ENCODE results near the gene PTH2R. TPM values are rescaled to one million over a fixed set of nuclear protein-coding genes. Genes with fewer than 3 reads are reported as not detected.
"Not testable (repeated sequence)": the region's sequence is repeated elsewhere in the genome, so short reads cannot be mapped to it uniquely, and the experiment has no call there.

Gene PTH2R
- total and polyA plus RNA-seq, 2 of the 13 experiments (the other 11 are each of a cell fraction or from before 2014, with no cell fraction given): 0.04 TPM; not detected in 1

DNA sequence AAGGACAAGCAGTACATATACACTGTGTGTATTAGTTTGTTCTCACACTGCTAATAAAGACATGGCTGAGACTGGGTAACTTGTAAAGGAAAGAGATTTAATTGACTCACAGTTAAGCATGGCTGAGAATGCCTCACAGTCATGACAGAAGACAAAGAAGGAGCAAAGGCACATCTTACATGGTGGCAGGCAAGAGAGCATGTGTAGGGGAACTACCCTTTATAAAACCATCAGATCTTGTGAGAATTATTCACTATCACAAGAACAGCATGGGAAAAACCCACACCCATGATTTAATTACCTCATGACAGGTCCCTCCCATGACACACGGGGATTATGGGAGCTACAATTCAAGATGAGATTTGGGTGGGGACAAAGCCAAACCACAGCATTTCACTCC is 129.0 kb downstream of the PTH2R start:
- POLR2A ChIA-PET; in situ Hi-C loops (cut with HindIII; ENCODE audit: extremely low pct_ligation_motif_present, low pct_unique_long_range_greater_than_20kb); H3K27me3 ChIP-seq (ENCODE audit: control insufficient read depth in 1 of 2, insufficient read depth in 2 of 2, low read length in 2 of 2); H3K9ac ChIP-seq (ENCODE audit: insufficient read depth, low read depth, low read length); H4K20me1 ChIP-seq (ENCODE audit: insufficient read depth, low read length); ATAC-seq; H3K4me1 ChIP-seq (ENCODE audit: insufficient read depth, low read length); BruUV-seq (replicated peaks); H3K36me3 ChIP-seq (replicated peaks in 1 of 2; ENCODE audit: control insufficient read depth in 1 of 2, insufficient read depth in 2 of 2, low read length in 2 of 2); H2AFZ ChIP-seq (ENCODE audit: low read length); FAIRE-seq; H3K27ac ChIP-seq (ENCODE audit: extremely low read length, insufficient read depth, low read length); DNase-seq (ENCODE audit: low spot score); CTCF ChIA-PET (ENCODE audit: low intra/inter-chr PET ratio, low total read pairs); H3K79me2 ChIP-seq (ENCODE audit: insufficient read depth, low read length); H3K4me3 ChIP-seq (replicated peaks in 1 of 3; ENCODE audit: insufficient read depth in 1 of 3, low read depth in 2 of 3, low read length in 3 of 3); intact Hi-C loops (cut with micrococcal nuclease; ENCODE audit: unreplicated experiment); H3K4me2 ChIP-seq (ENCODE audit: low read depth, low read length): not testable (repeated sequence)
- 0% methylated on average over 1 of the region's 1 CpG for WGBS (ENCODE audit: low lambda C conversion rate)
- 0 out of 2 replicates have a peak, but pooled peaks cover 11% of the 10 kb centered on the region for H3K9me3 ChIP-seq (ENCODE audit: low read length)

DNA sequence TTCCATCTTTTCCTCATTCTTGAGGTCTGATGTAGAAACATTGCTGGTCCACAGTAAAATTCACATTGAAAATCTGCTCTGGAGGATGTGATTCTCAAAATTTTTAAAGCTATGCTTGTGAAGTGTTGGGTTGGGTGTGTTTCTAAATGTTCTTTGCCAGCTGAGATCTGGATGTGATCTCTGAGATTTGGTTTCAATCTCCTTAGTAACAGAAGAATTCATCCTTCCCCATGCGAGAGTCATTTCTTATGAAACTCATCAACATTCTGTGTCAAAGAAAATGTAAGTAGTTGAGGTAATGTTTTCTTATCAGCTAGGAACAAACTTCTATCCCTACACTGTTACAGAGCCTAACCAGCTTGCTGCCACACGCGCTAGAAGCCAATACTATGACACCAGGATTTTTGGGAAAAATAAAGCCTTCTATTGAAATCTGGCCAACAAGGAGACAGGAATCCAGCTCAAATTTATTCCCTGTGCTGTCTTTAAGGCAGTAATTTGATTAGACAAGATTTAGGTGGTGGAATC is 134.9 kb downstream of the PTH2R start:
- ChIA-PET POLR2A (no interaction called here), CTCF (ENCODE audit: low intra/inter-chr PET ratio, low total read pairs) (no interaction called here)
- H3K9me3 ChIP-seq (ENCODE audit: low read length): 0 out of 2 replicates have a peak, but pooled peaks cover 2% of the 10 kb centered on the region
- no peak for ATAC-seq
- intact Hi-C loops (cut with micrococcal nuclease; ENCODE audit: unreplicated experiment) (no loop called here), in situ Hi-C loops (cut with HindIII; ENCODE audit: extremely low pct_ligation_motif_present, low pct_unique_long_range_greater_than_20kb) (no loop called here)
- no peak overlapping the region for H3K4me3 ChIP-seq (replicated peaks in 1 of 3; ENCODE audit: insufficient read depth in 1 of 3, low read depth in 2 of 3, low read length in 3 of 3)
- no peaks in the 10 kb centered on the region for H4K20me1 ChIP-seq (ENCODE audit: insufficient read depth, low read length)
- no peak overlapping the region for H2AFZ ChIP-seq (ENCODE audit: low read length)
- H3K4me1 ChIP-seq (ENCODE audit: insufficient read depth, low read length): no peaks in the 10 kb centered on the region
- no peak overlapping the region for H3K4me2 ChIP-seq (ENCODE audit: low read depth, low read length)
- H3K27me3 ChIP-seq (ENCODE audit: control insufficient read depth in 1 of 2, insufficient read depth in 2 of 2, low read length in 2 of 2): no peaks in the 10 kb centered on the region
- 10% methylated on average over 3 of the region's 3 CpGs for WGBS (ENCODE audit: low lambda C conversion rate)
- H3K9ac ChIP-seq (ENCODE audit: insufficient read depth, low read depth, low read length): no peak overlapping the region
- no peak for FAIRE-seq
- no peaks in the 10 kb centered on the region for H3K36me3 ChIP-seq (replicated peaks in 1 of 2; ENCODE audit: control insufficient read depth in 1 of 2, insufficient read depth in 2 of 2, low read length in 2 of 2)
- H3K27ac ChIP-seq (ENCODE audit: extremely low read length, insufficient read depth, low read length): no peak overlapping the region
- BruUV-seq (replicated peaks): no TSS peak
- DNase-seq (ENCODE audit: low spot score): no peak
- no peaks in the 10 kb centered on the region for H3K79me2 ChIP-seq (ENCODE audit: insufficient read depth, low read length)
- no peak for TF ChIP-seq ZNF720 (CRISPR knock-in tag; IDR thresholded peaks at IDR 0.05)
- TF ChIP-seq, protein P1, sequence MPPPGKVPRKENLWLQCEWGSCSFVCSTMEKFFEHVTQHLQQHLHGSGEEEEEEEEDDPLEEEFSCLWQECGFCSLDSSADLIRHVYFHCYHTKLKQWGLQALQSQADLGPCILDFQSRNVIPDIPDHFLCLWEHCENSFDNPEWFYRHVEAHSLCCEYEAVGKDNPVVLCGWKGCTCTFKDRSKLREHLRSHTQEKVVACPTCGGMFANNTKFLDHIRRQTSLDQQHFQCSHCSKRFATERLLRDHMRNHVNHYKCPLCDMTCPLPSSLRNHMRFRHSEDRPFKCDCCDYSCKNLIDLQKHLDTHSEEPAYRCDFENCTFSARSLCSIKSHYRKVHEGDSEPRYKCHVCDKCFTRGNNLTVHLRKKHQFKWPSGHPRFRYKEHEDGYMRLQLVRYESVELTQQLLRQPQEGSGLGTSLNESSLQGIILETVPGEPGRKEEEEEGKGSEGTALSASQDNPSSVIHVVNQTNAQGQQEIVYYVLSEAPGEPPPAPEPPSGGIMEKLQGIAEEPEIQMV (CRISPR knock-in tag; IDR thresholded peaks at IDR 0.05; ENCODE audit: low read depth): no peak
- no peak for TF ChIP-seq STAG1 (CRISPR knock-in tag; IDR thresholded peaks at IDR 0.05)
- TF ChIP-seq ZNF660 (CRISPR knock-in tag; IDR thresholded peaks at IDR 0.05; ENCODE audit: borderline replicate concordance, low read depth): no peak
- no peak for TF ChIP-seq ZBTB14 (CRISPR knock-in tag; IDR thresholded peaks at IDR 0.05)
- no peak for TF ChIP-seq CTCF (CRISPR knock-in tag; IDR thresholded peaks at IDR 0.05)

Measured in HepG2 (cell line).